ENCODE measurements around the gene INSYN2A.

Gene INSYN2A

DNA sequence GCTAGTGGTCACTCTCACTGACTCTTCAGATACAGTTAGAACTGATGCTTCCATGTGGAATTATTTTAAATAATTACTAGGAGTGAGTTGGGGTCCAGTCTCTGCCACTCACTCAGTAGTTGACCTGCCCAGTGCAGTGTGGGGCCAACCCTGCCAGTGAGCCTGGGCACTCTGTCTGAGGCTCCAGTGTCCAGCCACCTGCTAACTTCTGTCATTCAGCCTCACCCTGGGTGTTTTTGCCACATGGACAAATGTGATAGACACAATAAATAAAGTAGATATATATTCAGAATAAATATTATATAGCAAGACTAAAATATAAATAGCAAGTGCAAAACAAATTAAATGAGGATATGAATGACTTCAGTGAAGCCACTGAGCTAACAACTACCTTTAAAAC lies 7.2 kb downstream of the INSYN2A start:
- POLR2A ChIA-PET, result no interaction called here
- H3K27ac ChIP-seq (ENCODE audit: insufficient read depth in 1 of 2, low read depth in 1 of 2, low read length in 2 of 2, poor library complexity in 1 of 2, severe bottlenecking in 2 of 2), result no peak overlapping the region
- DNase-seq, result no peak
- peaks cover 0 to 6% (median 0%) of the 10 kb centered on the region in 5 experiments for H3K9me3 ChIP-seq (ENCODE audit: control extremely low read depth in 1 of 5, control insufficient read depth in 4 of 5, insufficient read depth in 2 of 5, low read depth in 1 of 5, low read length in 4 of 5)
- peaks cover 0 to 3% (median 0%) of the 10 kb centered on the region in 4 experiments for H3K36me3 ChIP-seq (ENCODE audit: control insufficient read depth in 4 of 4, insufficient read depth in 4 of 4, low read length in 3 of 4)
- CTCF ChIA-PET, result no interaction called here
- no peak overlapping the region for H3K4me3 ChIP-seq (ENCODE audit: control insufficient read depth in 1 of 7, extremely low read depth in 1 of 7, insufficient read depth in 4 of 7, low read depth in 2 of 7, low read length in 6 of 7)
- peaks cover under 1 to 23% (median 11%) of the 10 kb centered on the region in 5 experiments for H3K27me3 ChIP-seq (replicated peaks in 2 of 5; ENCODE audit: control insufficient read depth in 4 of 5, insufficient read depth in 5 of 5, low read length in 4 of 5)
- peaks cover 0 to 2% (median 0%) of the 10 kb centered on the region in 4 experiments for H3K4me1 ChIP-seq (ENCODE audit: control extremely low read depth in 1 of 4, control insufficient read depth in 4 of 4, insufficient read depth in 4 of 4, low read length in 3 of 4)

DNA sequence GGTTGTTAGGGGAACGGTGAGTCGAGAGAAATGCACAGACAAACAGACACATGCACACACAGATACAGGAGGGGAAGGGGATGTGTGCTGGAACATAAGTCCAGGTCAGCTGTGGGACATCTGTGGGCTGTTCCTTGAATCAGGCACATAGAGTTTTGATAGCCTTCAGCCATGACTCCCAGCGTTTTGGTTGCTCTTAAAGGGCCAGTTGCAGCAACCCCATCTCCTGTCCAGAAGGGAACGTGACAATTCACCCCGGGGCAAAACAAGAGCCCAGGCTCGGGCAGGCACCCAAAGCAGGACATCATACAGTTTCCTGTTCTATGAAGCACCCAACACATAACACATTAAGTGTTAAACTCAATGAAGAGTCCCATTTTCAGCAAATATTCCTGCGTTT lies 9.6 kb downstream of the INSYN2A start:
- Histone ChIP-seq H3K9me3 (ENCODE audit: control extremely low read depth in 1 of 5, control insufficient read depth in 4 of 5, insufficient read depth in 2 of 5, low read depth in 1 of 5, low read length in 4 of 5) (peaks cover 0 to 6% (median 0%) of the 10 kb centered on the region in 5 experiments), H3K4me1 (ENCODE audit: control extremely low read depth in 1 of 4, control insufficient read depth in 4 of 4, insufficient read depth in 4 of 4, low read length in 3 of 4) (peaks cover 0 to 2% (median 0%) of the 10 kb centered on the region in 4 experiments), H3K4me3 (ENCODE audit: control insufficient read depth in 1 of 7, extremely low read depth in 1 of 7, insufficient read depth in 4 of 7, low read depth in 2 of 7, low read length in 6 of 7) (no peak overlapping the region), H3K27ac (ENCODE audit: insufficient read depth in 1 of 2, low read depth in 1 of 2, low read length in 2 of 2, poor library complexity in 1 of 2, severe bottlenecking in 2 of 2) (no peak overlapping the region), H3K36me3 (ENCODE audit: control insufficient read depth in 4 of 4, insufficient read depth in 4 of 4, low read length in 3 of 4) (peaks cover 0 to 3% (median 0%) of the 10 kb centered on the region in 4 experiments), H3K27me3 (replicated peaks in 2 of 5; ENCODE audit: control insufficient read depth in 4 of 5, insufficient read depth in 5 of 5, low read length in 4 of 5) (peaks cover 0 to 4% (median 3%) of the 10 kb centered on the region in 5 experiments)
- ChIA-PET POLR2A (no interaction called here), CTCF (no interaction called here)
- no peak for DNase-seq
- 79% methylated on average over 5 of the region's 7 CpGs for WGBS (ENCODE audit: insufficient coverage)

DNA sequence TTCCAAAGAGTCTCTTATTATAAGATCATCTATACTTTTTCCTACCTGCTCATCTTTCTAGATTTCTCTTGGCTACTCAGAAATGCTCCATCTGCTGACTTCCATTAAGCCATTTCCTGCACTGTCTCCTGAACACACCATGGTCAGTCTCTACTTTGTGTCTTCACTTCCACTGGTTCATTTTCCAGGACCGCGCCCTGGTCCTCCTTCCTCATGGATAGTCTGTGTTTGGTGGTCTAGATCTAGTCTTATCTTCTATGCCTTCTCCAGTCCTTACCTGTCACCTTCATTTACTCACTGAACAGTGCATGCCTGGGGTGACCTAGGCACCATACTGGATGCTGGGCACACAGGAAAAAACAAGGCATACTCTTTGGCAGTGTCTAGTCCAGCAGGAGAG lies 11.8 kb downstream of the INSYN2A start:
- 100% methylated on average over 2 of the region's 2 CpGs for WGBS (ENCODE audit: insufficient coverage)

DNA sequence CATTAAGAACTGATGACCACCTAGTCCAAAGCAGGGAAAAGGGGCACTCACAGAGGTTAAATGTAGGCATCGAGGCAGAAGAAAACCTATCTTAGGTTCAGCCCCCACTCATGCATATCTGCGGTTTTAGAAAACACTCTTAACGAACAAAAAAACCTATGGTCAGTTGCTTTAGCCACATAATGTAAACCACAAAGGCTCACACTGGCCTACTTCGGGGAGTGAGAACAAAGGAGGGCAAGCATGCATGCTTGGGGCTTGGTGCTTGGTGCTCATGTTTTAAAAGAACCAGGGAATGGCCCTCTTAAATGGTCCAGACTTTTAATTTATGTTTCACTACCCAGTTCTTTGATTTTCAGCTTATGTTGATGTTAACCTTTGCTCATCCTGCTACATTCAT lies 14.2 kb downstream of the INSYN2A start:
- WGBS (ENCODE audit: insufficient coverage), result 100% methylated on average over 2 of the region's 4 CpGs
- DNase-seq, result no peak
- Histone ChIP-seq H3K9me3 (ENCODE audit: control extremely low read depth in 1 of 5, control insufficient read depth in 4 of 5, insufficient read depth in 2 of 5, low read depth in 1 of 5, low read length in 4 of 5) (peaks cover 0 to 9% (median 0%) of the 10 kb centered on the region in 5 experiments), H3K4me1 (ENCODE audit: control extremely low read depth in 1 of 4, control insufficient read depth in 4 of 4, insufficient read depth in 4 of 4, low read length in 3 of 4) (peaks cover 0 to 2% (median 0%) of the 10 kb centered on the region in 4 experiments), H3K36me3 (ENCODE audit: control insufficient read depth in 4 of 4, insufficient read depth in 4 of 4, low read length in 3 of 4) (peaks cover 0 to 3% (median 0%) of the 10 kb centered on the region in 4 experiments), H3K4me3 (ENCODE audit: control insufficient read depth in 1 of 7, extremely low read depth in 1 of 7, insufficient read depth in 4 of 7, low read depth in 2 of 7, low read length in 6 of 7) (no peak overlapping the region), H3K27me3 (replicated peaks in 2 of 5; ENCODE audit: control insufficient read depth in 4 of 5, insufficient read depth in 5 of 5, low read length in 4 of 5) (no peaks in the 10 kb centered on the region), H3K27ac (ENCODE audit: insufficient read depth in 1 of 2, low read depth in 1 of 2, low read length in 2 of 2, poor library complexity in 1 of 2, severe bottlenecking in 2 of 2) (no peak overlapping the region)
- ChIA-PET CTCF (no interaction called here), POLR2A (no interaction called here)

More for the DNA sequence above, 11.8 kb downstream of the INSYN2A start:
- peaks cover 0 to under 1% (median 0%) of the 10 kb centered on the region in 5 experiments for H3K27me3 ChIP-seq (replicated peaks in 2 of 5; ENCODE audit: control insufficient read depth in 4 of 5, insufficient read depth in 5 of 5, low read length in 4 of 5)
- CTCF ChIA-PET, result no interaction called here
- no peak for DNase-seq
- H3K36me3 ChIP-seq (ENCODE audit: control insufficient read depth in 4 of 4, insufficient read depth in 4 of 4, low read length in 3 of 4), result peaks cover 0 to 3% (median 0%) of the 10 kb centered on the region in 4 experiments
- H3K9me3 ChIP-seq (ENCODE audit: control extremely low read depth in 1 of 5, control insufficient read depth in 4 of 5, insufficient read depth in 2 of 5, low read depth in 1 of 5, low read length in 4 of 5), result peaks cover 0 to 9% (median 0%) of the 10 kb centered on the region in 5 experiments
- H3K27ac ChIP-seq (ENCODE audit: insufficient read depth in 1 of 2, low read depth in 1 of 2, low read length in 2 of 2, poor library complexity in 1 of 2, severe bottlenecking in 2 of 2), result no peak overlapping the region
- no peak overlapping the region for H3K4me3 ChIP-seq (ENCODE audit: control insufficient read depth in 1 of 7, extremely low read depth in 1 of 7, insufficient read depth in 4 of 7, low read depth in 2 of 7, low read length in 6 of 7)
- H3K4me1 ChIP-seq (ENCODE audit: control extremely low read depth in 1 of 4, control insufficient read depth in 4 of 4, insufficient read depth in 4 of 4, low read length in 3 of 4), result peaks cover 0 to 2% (median 0%) of the 10 kb centered on the region in 4 experiments
- POLR2A ChIA-PET, result no interaction called here

DNA sequence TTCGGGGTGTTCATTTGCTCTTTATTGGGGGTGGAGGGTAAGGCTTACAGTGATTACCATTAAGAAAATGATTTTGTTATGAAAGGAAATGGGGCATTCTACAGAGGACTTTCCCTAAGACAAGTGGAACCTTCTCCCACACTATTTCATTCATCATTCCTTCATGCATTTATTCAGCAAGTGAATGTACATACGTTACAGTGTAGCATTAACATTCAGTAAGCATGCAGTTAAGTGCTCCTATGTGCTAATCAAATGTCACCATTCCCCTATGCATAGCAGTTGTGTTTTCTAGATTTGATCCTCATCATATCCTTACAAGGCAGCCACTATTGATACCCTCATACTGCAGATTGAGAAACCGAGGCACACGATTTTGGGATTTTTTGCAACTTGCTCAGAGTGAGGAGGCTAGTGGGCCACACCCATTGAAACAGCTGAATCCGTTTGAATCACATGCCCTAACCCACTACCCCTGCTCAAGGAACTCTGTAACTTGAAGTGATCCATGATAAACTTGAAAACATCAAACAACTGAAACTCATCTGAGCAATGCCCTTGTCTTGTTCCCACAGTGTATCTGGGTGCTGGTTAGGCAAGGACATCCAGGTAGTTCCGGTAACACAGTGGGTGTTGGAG lies 16.7 kb downstream of the INSYN2A start:
- Histone ChIP-seq H3K36me3 (ENCODE audit: control insufficient read depth in 4 of 4, insufficient read depth in 4 of 4, low read length in 3 of 4) (peaks cover 0 to 2% (median 0%) of the 10 kb centered on the region in 4 experiments), H3K27ac (ENCODE audit: insufficient read depth in 1 of 2, low read depth in 1 of 2, low read length in 2 of 2, poor library complexity in 1 of 2, severe bottlenecking in 2 of 2) (no peak overlapping the region), H3K4me3 (ENCODE audit: control insufficient read depth in 1 of 7, extremely low read depth in 1 of 7, insufficient read depth in 4 of 7, low read depth in 2 of 7, low read length in 6 of 7) (no peak overlapping the region), H3K9me3 (ENCODE audit: control extremely low read depth in 1 of 5, control insufficient read depth in 4 of 5, insufficient read depth in 2 of 5, low read depth in 1 of 5, low read length in 4 of 5) (peaks cover 0 to 6% (median 0%) of the 10 kb centered on the region in 5 experiments), H3K4me1 (ENCODE audit: control extremely low read depth in 1 of 4, control insufficient read depth in 4 of 4, insufficient read depth in 4 of 4, low read length in 3 of 4) (no peaks in the 10 kb centered on the region), H3K27me3 (replicated peaks in 2 of 5; ENCODE audit: control insufficient read depth in 4 of 5, insufficient read depth in 5 of 5, low read length in 4 of 5) (no peaks in the 10 kb centered on the region)
- POLR2A ChIA-PET, result no interaction called here
- DNase-seq, result no peak
- 95% methylated on average over 5 of the region's 6 CpGs for WGBS (ENCODE audit: insufficient coverage)
- CTCF ChIA-PET, result no interaction called here

DNA sequence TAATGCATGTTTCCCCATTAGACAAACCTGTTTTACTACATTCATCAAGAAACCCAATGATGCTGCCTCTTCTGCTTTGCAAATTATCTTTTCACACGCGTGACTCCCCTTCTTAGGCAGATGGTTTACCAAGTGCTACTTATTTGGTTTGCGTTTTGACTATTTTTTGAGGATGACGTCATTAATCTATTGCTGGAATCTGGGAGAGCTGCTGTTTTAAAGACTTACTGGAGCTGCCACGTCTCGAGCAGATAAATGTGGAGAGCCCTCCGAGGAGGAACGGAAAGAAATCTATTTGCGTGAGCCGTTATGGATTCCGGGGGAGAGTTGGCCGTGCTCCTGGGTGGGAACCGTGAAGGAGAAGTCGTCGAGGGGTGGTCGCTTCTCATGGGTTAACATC lies 19.7 kb downstream of the INSYN2A start:
- H3K27ac ChIP-seq (ENCODE audit: insufficient read depth in 1 of 2, low read depth in 1 of 2, low read length in 2 of 2, poor library complexity in 1 of 2, severe bottlenecking in 2 of 2), result no peak overlapping the region
- no peaks in the 10 kb centered on the region for H3K27me3 ChIP-seq (replicated peaks in 2 of 5; ENCODE audit: control insufficient read depth in 4 of 5, insufficient read depth in 5 of 5, low read length in 4 of 5)
- no peak for DNase-seq
- peaks cover 0 to 2% (median 0%) of the 10 kb centered on the region in 4 experiments for H3K36me3 ChIP-seq (ENCODE audit: control insufficient read depth in 4 of 4, insufficient read depth in 4 of 4, low read length in 3 of 4)
- H3K9me3 ChIP-seq (ENCODE audit: control extremely low read depth in 1 of 5, control insufficient read depth in 4 of 5, insufficient read depth in 2 of 5, low read depth in 1 of 5, low read length in 4 of 5), result peaks cover 0 to 3% (median 0%) of the 10 kb centered on the region in 5 experiments
- H3K4me3 ChIP-seq (ENCODE audit: control insufficient read depth in 1 of 7, extremely low read depth in 1 of 7, insufficient read depth in 4 of 7, low read depth in 2 of 7, low read length in 6 of 7), result no peak overlapping the region
- CTCF ChIA-PET, result no interaction called here
- 100% methylated on average over 10 of the region's 16 CpGs for WGBS (ENCODE audit: insufficient coverage)
- no peaks in the 10 kb centered on the region for H3K4me1 ChIP-seq (ENCODE audit: control extremely low read depth in 1 of 4, control insufficient read depth in 4 of 4, insufficient read depth in 4 of 4, low read length in 3 of 4)
- POLR2A ChIA-PET, result no interaction called here

DNA sequence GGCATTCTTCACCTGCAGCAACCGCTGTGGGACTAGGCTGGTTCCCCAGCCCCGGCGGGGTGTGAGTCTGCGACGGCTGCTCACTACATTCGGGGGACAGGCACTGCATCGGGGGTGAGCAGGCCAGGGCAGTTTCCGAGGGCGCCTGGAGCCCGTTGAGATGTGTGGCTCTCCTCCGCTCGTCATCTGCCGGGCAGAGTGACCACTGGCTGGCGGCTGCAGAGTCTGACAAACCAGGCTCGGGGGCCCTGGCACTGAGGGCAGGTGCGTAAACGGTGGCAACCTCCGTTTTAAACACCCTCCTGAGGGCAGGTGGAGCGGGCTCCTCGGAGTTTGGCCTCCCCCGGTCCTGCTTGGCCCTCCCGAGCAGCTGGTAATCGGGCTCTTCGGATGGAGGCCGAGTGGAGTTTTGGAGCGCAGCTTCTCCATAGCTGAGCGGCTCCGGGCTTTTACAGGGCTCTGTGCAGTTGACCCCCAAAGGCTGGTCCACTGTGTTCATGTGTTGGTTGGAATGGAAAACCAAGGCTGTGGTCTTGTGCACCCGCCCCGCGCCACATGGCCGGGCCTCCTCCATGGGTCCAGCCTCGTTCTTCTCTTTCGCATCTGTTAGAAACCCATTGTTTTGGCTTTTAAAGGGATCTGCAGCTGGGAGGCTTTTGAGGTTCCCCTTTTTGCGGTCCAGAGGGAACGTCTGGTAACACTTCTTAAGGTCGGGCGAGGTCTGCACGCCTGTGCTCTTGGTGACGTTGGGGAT lies 20.9 kb downstream of the INSYN2A start:
- DNase-seq, result peak in 1 of 3 donors; percentile 46
- H3K4me3 ChIP-seq (ENCODE audit: control insufficient read depth in 1 of 7, extremely low read depth in 1 of 7, insufficient read depth in 4 of 7, low read depth in 2 of 7, low read length in 6 of 7), result no peak overlapping the region
- peaks cover 0 to 2% (median 0%) of the 10 kb centered on the region in 4 experiments for H3K36me3 ChIP-seq (ENCODE audit: control insufficient read depth in 4 of 4, insufficient read depth in 4 of 4, low read length in 3 of 4)
- ChIA-PET CTCF (no interaction called here), POLR2A (no interaction called here)
- no peak overlapping the region for H3K27ac ChIP-seq (ENCODE audit: insufficient read depth in 1 of 2, low read depth in 1 of 2, low read length in 2 of 2, poor library complexity in 1 of 2, severe bottlenecking in 2 of 2)
- no peaks in the 10 kb centered on the region for H3K4me1 ChIP-seq (ENCODE audit: control extremely low read depth in 1 of 4, control insufficient read depth in 4 of 4, insufficient read depth in 4 of 4, low read length in 3 of 4)
- H3K9me3 ChIP-seq (ENCODE audit: control extremely low read depth in 1 of 5, control insufficient read depth in 4 of 5, insufficient read depth in 2 of 5, low read depth in 1 of 5, low read length in 4 of 5), result peaks cover 0 to 3% (median 0%) of the 10 kb centered on the region in 5 experiments
- H3K27me3 ChIP-seq (replicated peaks in 2 of 5; ENCODE audit: control insufficient read depth in 4 of 5, insufficient read depth in 5 of 5, low read length in 4 of 5), result no peaks in the 10 kb centered on the region
- WGBS (ENCODE audit: insufficient coverage), result 94% methylated on average over 37 of the region's 40 CpGs
